DOHH2 (cell line): ENCODE results near the gene KIRREL2.

Experiments used
- EZH2phosphoT487 ChIP-seq: fragments of 200-600 bp; sonication (generic); IDR thresholded peaks from 2 replicates; pipeline ENCODE4 v1.6.1; 2017; ENCODE audit warnings: borderline replicate concordance, mild to moderate bottlenecking, antibody characterized with exemption, low read length, moderate library complexity, mixed read lengths
- TF ChIP-seq, protein P1 (sequence below): fragments of 200-600 bp; sonication (generic); IDR thresholded peaks from one replicate; pipeline ENCODE4 v1.5.1; 2014; ENCODE audit warnings: antibody characterized with exemption, mild to moderate bottlenecking, low read depth, low read length; ENCODE audit not compliant: poor library complexity, severe bottlenecking

- TF ChIP-seq, protein P1, sequence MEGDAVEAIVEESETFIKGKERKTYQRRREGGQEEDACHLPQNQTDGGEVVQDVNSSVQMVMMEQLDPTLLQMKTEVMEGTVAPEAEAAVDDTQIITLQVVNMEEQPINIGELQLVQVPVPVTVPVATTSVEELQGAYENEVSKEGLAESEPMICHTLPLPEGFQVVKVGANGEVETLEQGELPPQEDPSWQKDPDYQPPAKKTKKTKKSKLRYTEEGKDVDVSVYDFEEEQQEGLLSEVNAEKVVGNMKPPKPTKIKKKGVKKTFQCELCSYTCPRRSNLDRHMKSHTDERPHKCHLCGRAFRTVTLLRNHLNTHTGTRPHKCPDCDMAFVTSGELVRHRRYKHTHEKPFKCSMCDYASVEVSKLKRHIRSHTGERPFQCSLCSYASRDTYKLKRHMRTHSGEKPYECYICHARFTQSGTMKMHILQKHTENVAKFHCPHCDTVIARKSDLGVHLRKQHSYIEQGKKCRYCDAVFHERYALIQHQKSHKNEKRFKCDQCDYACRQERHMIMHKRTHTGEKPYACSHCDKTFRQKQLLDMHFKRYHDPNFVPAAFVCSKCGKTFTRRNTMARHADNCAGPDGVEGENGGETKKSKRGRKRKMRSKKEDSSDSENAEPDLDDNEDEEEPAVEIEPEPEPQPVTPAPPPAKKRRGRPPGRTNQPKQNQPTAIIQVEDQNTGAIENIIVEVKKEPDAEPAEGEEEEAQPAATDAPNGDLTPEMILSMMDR, result no peak
- no peak for TF ChIP-seq EZH2phosphoT487
Measured at GRCh38 chr19:35824150-35824549, 32.6 kb upstream of the KIRREL2 start.
